ENCODE data around the gene TRIM71.

GRCh38 chr3:32840086-32840841, 22.5 kb downstream of the TRIM71 start:
- no peak for TF ChIP-seq KLF8 (tag by site-specific recombination; IDR thresholded peaks at IDR 0.05)
- TF ChIP-seq ZNF843 (tag by site-specific recombination; IDR thresholded peaks at IDR 0.05), result no peak
- no peak for TF ChIP-seq ZBTB7A (tag by site-specific recombination; IDR thresholded peaks at IDR 0.05; ENCODE audit: low read depth)
- TF ChIP-seq ZBTB6 (tag by site-specific recombination; IDR thresholded peaks at IDR 0.05), result no peak
- no peak for TF ChIP-seq EGR2 (tag by site-specific recombination; IDR thresholded peaks at IDR 0.05; ENCODE audit: low read depth)
- TF ChIP-seq SP7 (tag by site-specific recombination; IDR thresholded peaks at IDR 0.05), result no peak
- TF ChIP-seq ZBTB21 (tag by site-specific recombination; IDR thresholded peaks at IDR 0.05), result no peak
- TF ChIP-seq, protein P1, sequence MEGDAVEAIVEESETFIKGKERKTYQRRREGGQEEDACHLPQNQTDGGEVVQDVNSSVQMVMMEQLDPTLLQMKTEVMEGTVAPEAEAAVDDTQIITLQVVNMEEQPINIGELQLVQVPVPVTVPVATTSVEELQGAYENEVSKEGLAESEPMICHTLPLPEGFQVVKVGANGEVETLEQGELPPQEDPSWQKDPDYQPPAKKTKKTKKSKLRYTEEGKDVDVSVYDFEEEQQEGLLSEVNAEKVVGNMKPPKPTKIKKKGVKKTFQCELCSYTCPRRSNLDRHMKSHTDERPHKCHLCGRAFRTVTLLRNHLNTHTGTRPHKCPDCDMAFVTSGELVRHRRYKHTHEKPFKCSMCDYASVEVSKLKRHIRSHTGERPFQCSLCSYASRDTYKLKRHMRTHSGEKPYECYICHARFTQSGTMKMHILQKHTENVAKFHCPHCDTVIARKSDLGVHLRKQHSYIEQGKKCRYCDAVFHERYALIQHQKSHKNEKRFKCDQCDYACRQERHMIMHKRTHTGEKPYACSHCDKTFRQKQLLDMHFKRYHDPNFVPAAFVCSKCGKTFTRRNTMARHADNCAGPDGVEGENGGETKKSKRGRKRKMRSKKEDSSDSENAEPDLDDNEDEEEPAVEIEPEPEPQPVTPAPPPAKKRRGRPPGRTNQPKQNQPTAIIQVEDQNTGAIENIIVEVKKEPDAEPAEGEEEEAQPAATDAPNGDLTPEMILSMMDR (tag by site-specific recombination; IDR thresholded peaks at IDR 0.05), result no peak
- TF ChIP-seq SCRT2 (tag by site-specific recombination; IDR thresholded peaks at IDR 0.05), result no peak
- no peak for TF ChIP-seq SETDB1 (IDR thresholded peaks at IDR 0.05; ENCODE audit: insufficient read length, low read length)
- TF ChIP-seq ZNF24 (tag by site-specific recombination; IDR thresholded peaks at IDR 0.05), result no peak
- TF ChIP-seq ZFHX2 (tag by site-specific recombination; conservative IDR thresholded peaks at IDR 0.05), result no peak
- no peak for TF ChIP-seq ZNF324 (tag by site-specific recombination; IDR thresholded peaks at IDR 0.05)
